ENCODE data around the gene SYNDIG1L. TPM values are rescaled to one million over a fixed set of nuclear protein-coding genes. Genes with fewer than 3 reads are reported as not detected.

Gene SYNDIG1L
- total RNA-seq, 1 experiment from 2014 or later, result 0.33 TPM

DNA sequence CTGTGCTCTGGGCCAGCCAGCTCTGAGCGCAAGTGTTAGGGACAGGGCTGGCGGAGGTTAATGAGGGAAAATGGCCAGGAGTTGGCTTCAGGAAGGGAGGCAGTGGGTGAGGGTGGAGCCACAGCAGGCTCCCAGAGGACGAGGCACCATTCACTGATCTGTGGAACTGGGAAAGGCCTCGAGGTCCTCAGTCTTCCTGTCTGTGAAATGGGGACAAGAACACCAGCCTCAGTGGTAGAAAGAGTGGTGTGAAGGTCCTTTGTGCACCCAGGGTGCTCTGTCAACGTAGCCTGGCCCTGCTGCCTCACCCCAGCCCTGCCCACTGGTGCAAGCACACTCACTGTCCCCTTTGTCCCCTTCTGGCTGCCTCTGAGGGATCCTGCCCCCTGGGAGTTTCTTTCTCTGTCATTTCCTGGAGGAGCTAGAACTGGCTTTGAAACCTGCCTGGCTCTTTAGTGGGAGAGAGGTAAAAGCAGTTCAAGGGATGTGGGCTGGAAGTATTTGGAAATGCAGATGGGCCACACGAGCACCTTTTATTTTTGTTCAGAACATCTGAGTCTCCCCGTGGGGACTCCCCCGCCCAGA lies 25.0 kb downstream of the SYNDIG1L start:
- Histone ChIP-seq H3T11ph (ENCODE audit: low read length) (no peak overlapping the region), H3K4me1 (ENCODE audit: insufficient read depth, low read length) (peaks cover 2% of the 10 kb centered on the region; the same call in 1 of the 2 replicates), H3K9me3 (ENCODE audit: control insufficient read depth, low read depth, low read length) (no peaks in the 10 kb centered on the region), H3K79me1 (ENCODE audit: insufficient read depth, low read depth, low read length, poor library complexity, severe bottlenecking) (no peaks in the 10 kb centered on the region), H3K79me2 (ENCODE audit: insufficient read depth, low read length) (no peaks in the 10 kb centered on the region), H3K27me3 (ENCODE audit: insufficient read depth, low read length) (no peaks in the 10 kb centered on the region), H4K91ac (ENCODE audit: insufficient read length, low read depth, low read length) (no peak overlapping the region), H3K56ac (ENCODE audit: insufficient read length, low read depth, low read length) (no peak overlapping the region), H3K14ac (ENCODE audit: insufficient read depth, low read length) (no peak overlapping the region), H4K5ac (ENCODE audit: insufficient read length, low read depth, low read length) (no peak overlapping the region), H2BK20ac (ENCODE audit: low read depth, low read length, poor library complexity, severe bottlenecking) (no peak overlapping the region), H4K20me1 (ENCODE audit: control insufficient read depth, insufficient read depth, insufficient read length) (no peaks in the 10 kb centered on the region), H3K18ac (ENCODE audit: insufficient read length, low read depth, low read length) (no peak overlapping the region), H3K4ac (ENCODE audit: low read depth, low read length) (no peak overlapping the region), H2BK120ac (ENCODE audit: low read depth, low read length, poor library complexity, severe bottlenecking) (no peak overlapping the region), H2BK12ac (ENCODE audit: insufficient read length, low read depth, low read length) (no peak overlapping the region), H2AFZ (ENCODE audit: low read length) (no peak overlapping the region), H3K27ac (ENCODE audit: insufficient read length, low read depth, low read length) (no peak overlapping the region), H3K23me2 (ENCODE audit: insufficient read length, low read depth, low read length, poor library complexity, severe bottlenecking) (no peaks in the 10 kb centered on the region), H2BK5ac (ENCODE audit: insufficient read length, low read length) (no peak overlapping the region), H2AK5ac (ENCODE audit: insufficient read length, low read length) (no peak overlapping the region), H3K23ac (ENCODE audit: insufficient read length, low read depth, low read length) (no peak overlapping the region), H3K9ac (ENCODE audit: extremely low read depth, insufficient read length, low read length) (no peak overlapping the region), H3K4me2 (ENCODE audit: insufficient read depth, insufficient read length, low read length) (no peak overlapping the region), H2BK15ac (ENCODE audit: low read depth, low read length) (no peak overlapping the region), H4K8ac (replicated peaks; ENCODE audit: insufficient read length, low read depth, low read length) (no peak overlapping the region)
- WGBS (ENCODE audit: extremely low coverage, insufficient read length, low lambda C conversion rate), result no CpG with 5 or more reads among the region's 8 CpGs
- no peak for TF ChIP-seq CTCF (conservative IDR thresholded peaks at IDR 0.05)
- H3K4me3 Mint-ChIP-seq, result peak overlapping the region; percentile 3 to 65; a peak in 2 of 5 replicates
- peaks cover 2% of the 10 kb centered on the region for H3K27me3 Mint-ChIP-seq (ENCODE audit: low read depth)
- H3K36me3 Mint-ChIP-seq (ENCODE audit: insufficient read depth in 1 of 3, low read depth in 3 of 3), result no peaks in the 10 kb centered on the region; a peak in 1 of 7 replicates
- peak overlapping the region in 1 of 3 experiments; percentile 72; a peak in 1 of 7 replicates for H3K27ac Mint-ChIP-seq
- peaks cover 44 to 59% of the 10 kb centered on the region in 2 experiments for H3K4me1 Mint-ChIP-seq
- H3K9me3 Mint-ChIP-seq, result no peaks in the 10 kb centered on the region; a peak in 2 of 5 replicates
- DNase-seq, result no peak
